Neural progenitor cell (in vitro differentiated cells): ENCODE results near the gene FARS2. TPM values are rescaled to one million over a fixed set of nuclear protein-coding genes. Genes with fewer than 3 reads are reported as not detected.

Experiments used
- DNase-seq: peaks from one replicate; pipeline ENCODE4 v3.0.0-alpha.2; 2016; ENCODE audit warnings: low spot score
- H2AFZ ChIP-seq: fragments of 200-600 bp; sonication (generic); replicated peaks from 2 replicates; pipeline ENCODE4 v1.6.1; 2016; ENCODE audit warnings: antibody characterized with exemption
- H3F3A ChIP-seq: fragments of 200-600 bp; sonication (generic); 2 replicates; pipeline ENCODE4 v1.6.1; 2016; ENCODE audit warnings: antibody characterized with exemption, low read depth
- H3K27ac ChIP-seq: fragments of 200-600 bp; sonication (generic); 2 replicates; pipeline ENCODE4 v1.5.1; 2016; ENCODE audit warnings: mild to moderate bottlenecking
- H3K27me3 ChIP-seq: fragments of 200-600 bp; sonication (generic); 2 replicates; pipeline ENCODE4 v1.6.1; 2016; ENCODE audit warnings: mild to moderate bottlenecking, moderate library complexity
- H3K36me3 ChIP-seq: fragments of 200-600 bp; sonication (generic); 2 replicates; pipeline ENCODE4 v1.5.1; 2016
- H3K4me1 ChIP-seq: fragments of 200-600 bp; sonication (generic); 2 replicates; pipeline ENCODE4 v1.6.1; 2016; ENCODE audit warnings: mixed run types
- H3K4me2 ChIP-seq: fragments of 200-600 bp; sonication (generic); 2 replicates; pipeline ENCODE4 v1.6.1; 2016
- H3K4me3 ChIP-seq: fragments of 200-600 bp; sonication (generic); 2 replicates; pipeline ENCODE4 v1.5.1; 2016
- H3K79me2 ChIP-seq: fragments of 200-600 bp; sonication (generic); 2 replicates; pipeline ENCODE4 v1.6.1; 2016; ENCODE audit warnings: low read depth
- H3K9ac ChIP-seq: fragments of 200-600 bp; sonication (generic); 2 replicates; pipeline ENCODE4 v1.6.1; 2016
- H3K9me3 ChIP-seq: fragments of 200-600 bp; sonication (generic); 2 replicates; pipeline ENCODE4 v1.5.1; 2016; ENCODE audit warnings: low read depth
- H4K20me1 ChIP-seq: fragments of 200-600 bp; sonication (generic); 2 replicates; pipeline ENCODE4 v1.6.1; 2016; ENCODE audit warnings: low read depth
- H3K27ac Mint-ChIP-seq: 3 replicates; pipeline ENCODE4 v1.8.0; 2021; ENCODE audit warnings: mixed read lengths
- H3K27me3 Mint-ChIP-seq: 2 replicates; pipeline ENCODE4 v1.8.0; 2022; ENCODE audit warnings: low read depth, mild to moderate bottlenecking, inconsistent platforms, moderate library complexity, mixed read lengths; ENCODE audit not compliant: insufficient read depth
- H3K36me3 Mint-ChIP-seq: 3 replicates; pipeline ENCODE4 v1.8.0; 2021; ENCODE audit warnings: mixed read lengths
- H3K4me1 Mint-ChIP-seq: 3 replicates; pipeline ENCODE4 v1.8.0; 2021; ENCODE audit warnings: mixed read lengths
- H3K4me3 Mint-ChIP-seq: 3 replicates; pipeline ENCODE4 v1.8.0; 2021; ENCODE audit warnings: mild to moderate bottlenecking, moderate library complexity, mixed read lengths
- H3K9me3 Mint-ChIP-seq: 3 replicates; pipeline ENCODE4 v1.8.0; 2020; ENCODE audit warnings: mixed read lengths
- EZH2 ChIP-seq: fragments of 200-600 bp; sonication (generic); IDR thresholded peaks from 2 replicates; pipeline ENCODE4 v1.6.1; 2017; ENCODE audit warnings: antibody characterized with exemption, mild to moderate bottlenecking, moderate library complexity
- EZH2phosphoT487 ChIP-seq: fragments of 200-600 bp; sonication (generic); IDR thresholded peaks from 2 replicates; pipeline ENCODE4 v1.6.1; 2017; ENCODE audit warnings: antibody characterized with exemption
- total RNA-seq: library from RNA; depleted of rRNA; stranded (reverse); fragments of >200 nt; gene quantifications from 2 replicates; pipeline ENCODE4 v1.2.3, GENCODE V29; 2015; ENCODE audit warnings: low replicate concordance
- TF ChIP-seq, protein P1 (sequence below): fragments of 200-600 bp; sonication (generic); IDR thresholded peaks from 2 replicates; pipeline ENCODE4 v1.5.1; 2017; ENCODE audit warnings: antibody characterized with exemption, mild to moderate bottlenecking

The FARS2 gene
- total RNA-seq, 1 donor from 2014 or later, result 10.8 TPM

GRCh38 chr6:5634525-5634924, 373.2 kb downstream of the FARS2 start:
- Histone ChIP-seq H3K9me3 (no peaks in the 10 kb centered on the region), H3K27me3 (no peaks in the 10 kb centered on the region), H3F3A (no peaks in the 10 kb centered on the region), H3K4me2 (no peak overlapping the region), H3K79me2 (no peaks in the 10 kb centered on the region), H4K20me1 (no peaks in the 10 kb centered on the region), H2AFZ (no peak overlapping the region), H3K36me3 (no peaks in the 10 kb centered on the region), H3K9ac (no peak overlapping the region), H3K27ac (no peak overlapping the region), H3K4me3 (no peak overlapping the region), H3K4me1 (no peaks in the 10 kb centered on the region)
- TF ChIP-seq EZH2 (no peak), EZH2phosphoT487 (no peak)
- TF ChIP-seq, protein P1, sequence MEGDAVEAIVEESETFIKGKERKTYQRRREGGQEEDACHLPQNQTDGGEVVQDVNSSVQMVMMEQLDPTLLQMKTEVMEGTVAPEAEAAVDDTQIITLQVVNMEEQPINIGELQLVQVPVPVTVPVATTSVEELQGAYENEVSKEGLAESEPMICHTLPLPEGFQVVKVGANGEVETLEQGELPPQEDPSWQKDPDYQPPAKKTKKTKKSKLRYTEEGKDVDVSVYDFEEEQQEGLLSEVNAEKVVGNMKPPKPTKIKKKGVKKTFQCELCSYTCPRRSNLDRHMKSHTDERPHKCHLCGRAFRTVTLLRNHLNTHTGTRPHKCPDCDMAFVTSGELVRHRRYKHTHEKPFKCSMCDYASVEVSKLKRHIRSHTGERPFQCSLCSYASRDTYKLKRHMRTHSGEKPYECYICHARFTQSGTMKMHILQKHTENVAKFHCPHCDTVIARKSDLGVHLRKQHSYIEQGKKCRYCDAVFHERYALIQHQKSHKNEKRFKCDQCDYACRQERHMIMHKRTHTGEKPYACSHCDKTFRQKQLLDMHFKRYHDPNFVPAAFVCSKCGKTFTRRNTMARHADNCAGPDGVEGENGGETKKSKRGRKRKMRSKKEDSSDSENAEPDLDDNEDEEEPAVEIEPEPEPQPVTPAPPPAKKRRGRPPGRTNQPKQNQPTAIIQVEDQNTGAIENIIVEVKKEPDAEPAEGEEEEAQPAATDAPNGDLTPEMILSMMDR, result no peak
- Mint-ChIP-seq H3K36me3 (no peaks in the 10 kb centered on the region), H3K27ac (no peak overlapping the region), H3K4me3 (no peak overlapping the region), H3K9me3 (no peaks in the 10 kb centered on the region), H3K4me1 (no peaks in the 10 kb centered on the region), H3K27me3 (peaks cover 5% of the 10 kb centered on the region)
- no peak for DNase-seq

- H4K20me1 ChIP-seq, result no peaks in the 10 kb centered on the region
- no peaks in the 10 kb centered on the region for H3K9me3 ChIP-seq
- no peak overlapping the region for H3K4me3 Mint-ChIP-seq
- H3K36me3 Mint-ChIP-seq, result peaks cover 2% of the 10 kb centered on the region
- no peak overlapping the region for H3K4me3 ChIP-seq
- TF ChIP-seq EZH2phosphoT487 (no peak), EZH2 (no peak)
- TF ChIP-seq, protein P1, result no peak
- H3K27ac ChIP-seq, result no peak overlapping the region
- peaks cover 6% of the 10 kb centered on the region for H3K9me3 Mint-ChIP-seq
- no peaks in the 10 kb centered on the region for H3K4me1 Mint-ChIP-seq
- no peak overlapping the region for H3K4me2 ChIP-seq
- H3K36me3 ChIP-seq, result no peaks in the 10 kb centered on the region
- no peaks in the 10 kb centered on the region for H3K4me1 ChIP-seq
- H3K9ac ChIP-seq, result no peak overlapping the region
- H3F3A ChIP-seq, result no peaks in the 10 kb centered on the region
- H3K27me3 ChIP-seq, result no peaks in the 10 kb centered on the region
- no peak overlapping the region for H2AFZ ChIP-seq
- H3K27ac Mint-ChIP-seq, result no peak overlapping the region
- DNase-seq, result no peak
- H3K27me3 Mint-ChIP-seq, result no peaks in the 10 kb centered on the region
- H3K79me2 ChIP-seq, result no peaks in the 10 kb centered on the region
Measured at GRCh38 chr6:5636210-5637030, 375.1 kb downstream of the FARS2 start.

GRCh38 chr6:5637714-5638113, 376.4 kb downstream of the FARS2 start:
- no peaks in the 10 kb centered on the region for H3K4me1 ChIP-seq
- Mint-ChIP-seq H3K4me3 (no peak overlapping the region), H3K36me3 (peaks cover 2% of the 10 kb centered on the region), H3K4me1 (no peaks in the 10 kb centered on the region), H3K27ac (no peak overlapping the region), H3K27me3 (no peaks in the 10 kb centered on the region), H3K9me3 (peaks cover 9% of the 10 kb centered on the region)
- H3K36me3 ChIP-seq, result no peaks in the 10 kb centered on the region
- no peaks in the 10 kb centered on the region for H4K20me1 ChIP-seq
- no peaks in the 10 kb centered on the region for H3K27me3 ChIP-seq
- H3K9ac ChIP-seq, result no peak overlapping the region
- H3K9me3 ChIP-seq, result no peaks in the 10 kb centered on the region
- no peak for DNase-seq
- no peak overlapping the region for H3K27ac ChIP-seq
- TF ChIP-seq EZH2phosphoT487, result no peak
- TF ChIP-seq, protein P1, result no peak
- no peak for TF ChIP-seq EZH2
- no peaks in the 10 kb centered on the region for H3K79me2 ChIP-seq
- H2AFZ ChIP-seq, result no peak overlapping the region
- no peak overlapping the region for H3K4me2 ChIP-seq
- H3K4me3 ChIP-seq, result no peak overlapping the region
- H3F3A ChIP-seq, result no peaks in the 10 kb centered on the region
